T47D (cell line): ENCODE data around the gene TGDS.

Experiments used
- DNase-seq, 2 experiments: peaks; one replicate each; pipeline versions ENCODE4 v3.0.0 to v3.0.0-alpha.2; 2011 to 2012; ENCODE audit warnings: low read depth in 1 of 2, low spot score in 1 of 2
- JUND ChIP-seq: IDR thresholded peaks from 2 replicates; pipeline ENCODE4 v1.6.1; 2012; ENCODE audit warnings: low read depth
- in situ Hi-C: cut with HindIII; loops from 2 replicates; pipeline ENCODE4 v1.10.0; 2016; ENCODE audit warnings: low sequenced_read_pairs, low pct_unique_long_range_greater_than_20kb

Gene TGDS

DNA sequence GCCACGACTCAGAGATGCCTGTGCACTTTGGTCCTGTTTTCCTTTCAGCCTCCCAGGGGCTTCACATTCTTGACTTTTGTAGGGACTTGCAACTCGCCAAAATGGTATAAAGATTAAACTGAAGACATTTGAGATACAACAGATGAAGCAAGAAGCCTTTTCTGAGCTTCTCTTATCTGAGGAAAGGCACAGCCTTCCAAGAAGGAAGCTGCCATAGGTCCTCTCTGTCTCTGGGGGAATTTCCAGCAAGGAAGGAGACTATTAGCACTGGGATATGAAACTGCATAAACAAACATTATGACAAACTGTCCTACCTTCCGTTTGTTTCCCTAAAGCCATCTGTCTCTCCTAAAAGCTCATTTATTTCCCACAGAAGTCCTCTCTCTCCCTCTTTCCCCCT, 39.3 kb downstream of the TGDS start:
- TF ChIP-seq JUND = no peak
- in situ Hi-C loops = no loop called here
- no peak for DNase-seq

DNA sequence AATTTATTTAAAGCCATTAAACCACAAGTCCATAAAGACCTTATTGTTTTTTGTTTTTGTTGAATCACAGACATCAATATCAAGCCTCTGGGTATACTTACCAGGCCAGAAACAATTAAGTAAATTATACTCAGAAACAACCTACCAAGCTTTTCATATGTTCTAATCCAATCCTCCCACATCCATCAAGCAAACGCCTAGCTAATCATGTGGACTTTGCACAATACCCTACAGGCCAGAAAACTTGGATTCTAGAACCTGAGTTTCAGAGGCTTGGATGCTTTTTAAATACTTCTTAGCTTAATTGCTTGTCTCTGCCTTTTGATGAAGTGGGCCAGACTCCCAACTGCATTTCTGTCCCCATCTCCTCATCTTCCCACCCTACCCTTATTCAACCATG, 39.9 kb downstream of the TGDS start:
- no peak for TF ChIP-seq JUND
- no peak for DNase-seq
- in situ Hi-C loops = no loop called here

- in situ Hi-C loops = no loop called here
- TF ChIP-seq JUND = no peak
- no peak for DNase-seq
Measured at GRCh38 chr13:94553766-94554165, 42.2 kb downstream of the TGDS start.

DNA sequence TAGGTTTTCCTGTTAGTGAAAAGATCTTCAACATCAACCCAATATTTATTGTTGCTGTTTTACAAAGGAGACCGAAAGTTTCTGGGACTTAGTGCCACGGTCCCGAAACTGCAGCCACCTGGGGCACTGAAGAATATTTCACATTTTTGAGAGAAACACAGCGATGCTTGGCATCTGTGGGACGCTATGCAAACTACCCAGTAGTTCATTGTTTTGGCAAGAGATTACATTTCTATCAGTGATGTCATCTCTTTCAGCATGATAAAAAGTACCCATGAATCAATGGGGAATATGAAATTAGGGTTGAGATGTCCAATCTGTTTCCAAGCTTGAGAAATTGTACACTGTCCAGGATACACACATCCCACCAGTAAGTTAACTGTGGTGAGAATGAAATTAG, 43.9 kb downstream of the TGDS start:
- DNase-seq = no peak
- no peak for TF ChIP-seq JUND
- in situ Hi-C loops = no loop called here

- no peak for TF ChIP-seq JUND
- in situ Hi-C loops = no loop called here
- DNase-seq = no peak
Measured at GRCh38 chr13:94550062-94550738, 45.8 kb downstream of the TGDS start.

DNA sequence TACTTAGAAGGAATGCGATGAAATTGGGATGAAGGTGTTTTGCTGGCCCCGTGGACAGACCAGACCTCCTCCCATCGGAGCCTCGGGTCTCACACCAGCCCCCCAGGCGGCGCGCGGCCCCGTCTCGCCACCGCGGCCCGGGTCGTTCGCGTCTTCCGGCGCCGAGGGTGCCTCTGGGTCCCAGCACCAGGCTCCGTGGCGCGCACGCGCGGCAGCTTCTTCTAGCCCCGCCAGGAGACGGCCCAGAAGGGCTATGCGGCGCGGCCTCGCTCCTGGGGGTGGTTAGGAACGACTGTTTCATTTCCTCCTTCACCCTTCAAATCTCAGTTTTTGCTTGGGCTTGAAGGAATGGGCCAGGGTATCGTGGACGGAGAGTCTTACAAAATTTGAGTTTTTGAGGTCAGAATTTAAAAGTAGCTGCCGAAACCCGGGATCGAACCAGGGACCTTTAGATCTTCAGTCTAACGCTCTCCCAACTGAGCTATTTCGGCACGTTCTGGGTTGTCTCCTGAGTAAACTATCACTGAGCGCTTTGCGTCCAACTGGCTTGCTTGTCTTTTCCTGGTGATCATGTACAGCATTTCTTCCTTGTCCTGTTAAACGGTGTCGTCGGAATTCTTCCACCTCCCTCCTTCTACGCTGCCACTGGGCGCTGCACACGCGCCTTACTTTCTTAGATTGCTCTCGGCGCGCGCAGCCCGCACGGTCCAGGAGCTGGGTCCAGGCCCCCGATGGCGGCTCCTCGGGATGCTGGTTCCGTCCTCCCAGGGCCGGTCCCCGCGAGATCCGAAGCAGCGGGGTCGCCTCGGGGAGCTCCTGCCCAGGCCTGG, 46.5 kb downstream of the TGDS start:
- no peak for TF ChIP-seq JUND
- in situ Hi-C loops = no loop called here

DNA sequence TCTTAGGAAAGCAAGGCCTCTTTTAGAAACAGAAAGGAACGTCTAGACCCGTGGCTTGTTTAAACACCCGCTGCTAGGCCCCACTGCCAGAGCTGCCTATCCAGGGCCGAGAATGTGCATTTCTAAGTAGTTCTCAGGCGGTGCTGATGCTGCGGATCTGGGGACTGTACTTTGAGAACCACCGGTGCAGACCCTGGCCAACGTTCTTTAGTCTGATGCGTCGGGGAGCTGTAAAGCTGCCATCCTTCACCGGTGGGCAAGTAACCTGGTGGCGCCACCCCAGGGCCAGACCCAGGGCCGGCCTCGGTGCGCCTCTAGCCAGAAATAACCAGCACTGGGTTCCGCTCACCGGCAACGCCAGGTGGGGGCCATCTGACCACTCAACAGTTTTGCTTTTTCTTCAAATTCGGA, 47.1 kb downstream of the TGDS start:
- no peak for TF ChIP-seq JUND
- in situ Hi-C loops = no loop called here
- no peak for DNase-seq

More for the DNA sequence above, 46.5 kb downstream of the TGDS start:
- DNase-seq = no peak

GRCh38 chr13:94548382-94548781, 47.6 kb downstream of the TGDS start:
- no peak for TF ChIP-seq JUND
- in situ Hi-C loops = no loop called here
- no peak for DNase-seq

GRCh38 chr13:94546061-94546839, 49.7 kb downstream of the TGDS start:
- in situ Hi-C loops = no loop called here
- DNase-seq = no peak
- TF ChIP-seq JUND = no peak

GRCh38 chr13:94544922-94545321, 51.0 kb downstream of the TGDS start:
- no peak for DNase-seq
- in situ Hi-C loops = no loop called here
- no peak for TF ChIP-seq JUND

GRCh38 chr13:94542917-94543316, 53.0 kb downstream of the TGDS start:
- no peak for DNase-seq
- in situ Hi-C loops = no loop called here

GRCh38 chr13:94537740-94538630, 58.0 kb downstream of the TGDS start:
- in situ Hi-C loops = no loop called here
- no peak for TF ChIP-seq JUND
- DNase-seq = peak in 1 of 2 experiments; percentile 42

More at GRCh38 chr13:94542917-94543316, 53.0 kb downstream of the TGDS start:
- no peak for TF ChIP-seq JUND
